ENCODE results near the gene TXLNA. TPM values are rescaled to one million over a fixed set of nuclear protein-coding genes. Genes with fewer than 3 reads are reported as not detected.

The TXLNA gene
- polyA plus RNA-seq, 1 experiment = 38.5 TPM

DNA sequence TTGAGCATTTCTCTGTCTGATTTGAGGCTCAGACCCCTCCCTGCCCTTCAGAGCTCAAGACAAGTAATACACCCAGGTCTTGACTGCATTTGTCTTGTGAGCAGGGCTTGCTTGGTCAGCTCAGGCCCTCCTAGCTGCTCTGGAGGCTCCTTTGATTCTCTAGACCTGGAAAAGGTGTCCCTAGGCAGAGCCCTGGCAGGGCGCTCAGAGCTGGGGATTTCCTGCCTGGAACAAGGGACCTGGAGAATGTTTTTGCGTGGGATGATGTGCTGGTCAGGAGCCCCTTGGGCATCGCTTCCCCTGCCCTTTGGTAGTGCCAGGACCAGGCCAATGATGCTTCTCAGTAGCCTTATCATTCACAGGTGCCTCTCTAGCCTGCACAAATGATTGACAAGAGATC, 16.1 kb downstream of the TXLNA start:
- no peak for DNase-seq (ENCODE audit: low read depth)
- no peaks in the 10 kb centered on the region for H3K27me3 ChIP-seq (ENCODE audit: control insufficient read depth, insufficient read depth, low read length)
- TF ChIP-seq, protein P1, sequence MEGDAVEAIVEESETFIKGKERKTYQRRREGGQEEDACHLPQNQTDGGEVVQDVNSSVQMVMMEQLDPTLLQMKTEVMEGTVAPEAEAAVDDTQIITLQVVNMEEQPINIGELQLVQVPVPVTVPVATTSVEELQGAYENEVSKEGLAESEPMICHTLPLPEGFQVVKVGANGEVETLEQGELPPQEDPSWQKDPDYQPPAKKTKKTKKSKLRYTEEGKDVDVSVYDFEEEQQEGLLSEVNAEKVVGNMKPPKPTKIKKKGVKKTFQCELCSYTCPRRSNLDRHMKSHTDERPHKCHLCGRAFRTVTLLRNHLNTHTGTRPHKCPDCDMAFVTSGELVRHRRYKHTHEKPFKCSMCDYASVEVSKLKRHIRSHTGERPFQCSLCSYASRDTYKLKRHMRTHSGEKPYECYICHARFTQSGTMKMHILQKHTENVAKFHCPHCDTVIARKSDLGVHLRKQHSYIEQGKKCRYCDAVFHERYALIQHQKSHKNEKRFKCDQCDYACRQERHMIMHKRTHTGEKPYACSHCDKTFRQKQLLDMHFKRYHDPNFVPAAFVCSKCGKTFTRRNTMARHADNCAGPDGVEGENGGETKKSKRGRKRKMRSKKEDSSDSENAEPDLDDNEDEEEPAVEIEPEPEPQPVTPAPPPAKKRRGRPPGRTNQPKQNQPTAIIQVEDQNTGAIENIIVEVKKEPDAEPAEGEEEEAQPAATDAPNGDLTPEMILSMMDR (IDR thresholded peaks at IDR 0.05; ENCODE audit: insufficient read depth, low read depth, low read length) = no peak
- peaks cover 53% of the 10 kb centered on the region for H3K36me3 ChIP-seq (ENCODE audit: control insufficient read depth, insufficient read depth, low read length)
- H3K4me3 ChIP-seq (ENCODE audit: low read depth, low read length) = no peak overlapping the region
- ChIA-PET CTCF (interaction anchor here (1.4 kb wide), 1 partner anchor 87 kb away, joined by 4 read pairs; no protein-coding TSS in a partner anchor), POLR2A (no interaction called here)

DNA sequence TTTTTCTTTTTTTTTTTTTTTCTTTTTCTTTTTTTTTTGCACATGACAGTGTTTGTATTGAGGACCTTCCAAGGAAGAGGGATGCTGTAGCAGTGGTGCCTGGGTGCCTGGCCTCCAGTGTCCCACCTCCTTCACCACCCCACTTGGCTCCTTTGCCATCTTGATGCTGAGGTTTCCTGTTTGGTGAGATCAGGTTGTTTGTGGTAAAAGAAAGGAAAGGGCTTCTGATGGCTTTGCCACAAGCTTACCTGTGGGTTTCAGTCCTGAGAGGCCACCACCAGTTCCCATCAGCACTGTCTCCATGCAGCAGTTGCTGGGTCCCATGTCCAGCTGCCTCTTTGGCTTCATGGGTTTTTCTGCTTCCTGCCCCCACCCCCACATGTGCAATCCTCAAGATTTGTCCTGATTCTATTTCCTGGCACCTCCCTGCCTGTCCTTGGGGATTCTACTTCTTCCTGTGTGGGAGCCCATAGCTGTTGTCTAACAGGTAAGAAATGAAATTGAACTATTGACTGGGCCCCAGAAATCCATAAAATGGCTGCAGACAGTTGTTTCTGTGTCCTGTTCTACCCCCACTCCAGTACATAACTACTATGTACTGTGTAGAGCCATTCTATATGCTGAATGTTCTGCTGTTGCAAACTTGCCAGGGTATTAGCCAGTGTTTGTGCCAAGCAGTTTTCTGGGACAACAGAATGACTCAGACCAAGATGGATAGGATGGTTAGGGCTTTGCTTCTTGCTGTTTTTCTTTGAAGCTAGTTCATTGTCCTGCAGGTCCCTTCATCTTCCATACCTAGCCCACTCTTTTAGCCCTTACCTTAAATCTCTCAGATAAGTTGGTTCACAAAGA, 16.7 kb downstream of the TXLNA start:
- H3K27me3 ChIP-seq (ENCODE audit: control insufficient read depth, insufficient read depth, low read length) = no peaks in the 10 kb centered on the region
- POLR2A ChIA-PET = no interaction called here
- H3K36me3 ChIP-seq (ENCODE audit: control insufficient read depth, insufficient read depth, low read length) = peaks cover 49% of the 10 kb centered on the region
- CTCF ChIA-PET = no interaction called here
- H3K4me3 ChIP-seq (ENCODE audit: low read depth, low read length) = no peak overlapping the region
- no peak for DNase-seq (ENCODE audit: low read depth)
- TF ChIP-seq, protein P1 (IDR thresholded peaks at IDR 0.05; ENCODE audit: insufficient read depth, low read depth, low read length) = no peak

DNA sequence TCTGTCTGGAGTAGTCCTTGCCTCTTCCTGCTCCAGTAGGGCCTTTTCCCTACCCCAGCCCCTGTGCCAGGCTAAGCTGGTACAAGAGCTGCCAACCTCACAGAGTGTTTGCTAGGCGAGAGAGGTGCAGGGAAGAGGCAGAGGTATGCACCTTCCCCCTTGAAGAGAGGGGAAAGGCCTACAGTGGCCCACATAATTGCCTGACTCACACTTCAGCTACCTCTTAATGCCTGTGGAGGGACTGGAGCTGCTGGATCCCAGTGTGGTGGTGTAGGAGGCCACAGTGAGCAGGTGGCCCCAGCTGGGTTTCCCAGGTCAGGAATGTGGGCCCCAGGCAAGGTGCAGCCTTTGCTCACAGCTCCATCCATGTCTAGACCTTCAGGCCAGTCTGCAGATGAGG, 17.6 kb downstream of the TXLNA start:
- TF ChIP-seq, protein P1 (IDR thresholded peaks at IDR 0.05; ENCODE audit: insufficient read depth, low read depth, low read length) = no peak
- Histone ChIP-seq H3K27me3 (ENCODE audit: control insufficient read depth, insufficient read depth, low read length) (no peaks in the 10 kb centered on the region), H3K4me3 (ENCODE audit: low read depth, low read length) (no peak overlapping the region), H3K36me3 (ENCODE audit: control insufficient read depth, insufficient read depth, low read length) (peaks cover 40% of the 10 kb centered on the region)
- POLR2A ChIA-PET = no interaction called here
- no peak for DNase-seq (ENCODE audit: low read depth)
- CTCF ChIA-PET = interaction anchor here (0.6 to 1.6 kb wide), 3 partner anchors 18 to 420 kb away, joined by 3 to 6 read pairs (median 3); partner anchors contain the start of gene KPNA6

DNA sequence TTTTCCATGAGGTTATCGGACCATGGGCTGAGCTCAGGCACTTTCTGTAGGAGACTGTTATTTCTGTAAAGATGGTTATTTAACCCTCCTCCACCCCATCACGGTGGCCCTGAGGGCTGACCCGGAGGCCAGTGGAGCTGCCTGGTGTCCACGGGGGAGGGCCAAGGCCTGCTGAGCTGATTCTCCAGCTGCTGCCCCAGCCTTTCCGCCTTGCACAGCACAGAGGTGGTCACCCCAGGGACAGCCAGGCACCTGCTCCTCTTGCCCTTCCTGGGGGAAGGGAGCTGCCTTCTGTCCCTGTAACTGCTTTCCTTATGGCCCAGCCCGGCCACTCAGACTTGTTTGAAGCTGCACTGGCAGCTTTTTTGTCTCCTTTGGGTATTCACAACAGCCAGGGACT, 18.4 kb downstream of the TXLNA start:
- H3K36me3 ChIP-seq (ENCODE audit: control insufficient read depth, insufficient read depth, low read length) = peaks cover 35% of the 10 kb centered on the region
- no peak overlapping the region for H3K4me3 ChIP-seq (ENCODE audit: low read depth, low read length)
- no peak for DNase-seq (ENCODE audit: low read depth)
- no peaks in the 10 kb centered on the region for H3K27me3 ChIP-seq (ENCODE audit: control insufficient read depth, insufficient read depth, low read length)
- ChIA-PET CTCF (interaction anchor here (0.6 to 1.6 kb wide), 6 partner anchors 17 to 421 kb away, joined by 3 to 6 read pairs (median 3); partner anchors contain the start of gene KPNA6), POLR2A (interaction anchor here (0.7 kb wide), 1 partner anchor 18 kb away, joined by 3 read pairs; no protein-coding TSS in a partner anchor)
- TF ChIP-seq, protein P1 (IDR thresholded peaks at IDR 0.05; ENCODE audit: insufficient read depth, low read depth, low read length) = no peak

DNA sequence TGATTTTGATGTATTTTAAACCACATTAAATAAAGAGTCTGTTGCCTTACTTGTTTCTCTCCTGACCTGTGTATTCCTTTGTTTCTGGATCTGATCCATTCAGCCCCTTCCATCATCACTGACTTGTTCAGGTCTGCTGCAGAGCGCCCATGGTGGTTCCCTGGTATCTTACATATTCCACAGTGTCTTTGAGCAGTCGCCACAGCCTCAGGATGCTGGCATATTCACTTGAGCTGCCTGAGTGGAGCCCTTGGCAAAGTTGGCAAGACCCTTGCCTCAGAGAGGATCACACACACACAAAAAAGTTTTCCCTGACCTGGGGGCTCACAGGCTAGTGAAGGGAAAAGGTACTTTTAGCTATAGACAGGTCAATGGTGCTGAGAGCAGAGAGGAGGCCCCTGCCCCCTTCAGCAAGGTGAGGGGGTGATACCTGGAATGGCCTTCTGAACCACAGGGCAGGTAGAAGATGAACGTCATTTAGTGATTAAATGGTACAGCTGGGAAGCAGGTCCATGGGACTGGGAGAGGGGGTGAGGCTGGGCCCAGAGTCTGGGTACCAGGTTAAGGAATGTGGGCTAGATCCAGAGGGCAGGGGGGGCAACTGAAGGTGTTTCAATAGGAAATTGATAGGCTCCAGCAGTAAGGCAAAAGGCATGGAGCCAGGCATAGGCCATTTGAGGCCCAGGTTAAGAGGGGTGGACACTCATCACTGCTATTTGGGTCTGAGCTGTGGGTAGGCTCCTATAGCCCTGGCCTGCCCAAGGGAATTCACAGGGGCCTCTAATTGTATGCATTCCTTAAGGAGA, 19.0 kb downstream of the TXLNA start:
- POLR2A ChIA-PET = interaction anchor here (0.7 kb wide), 1 partner anchor 18 kb away, joined by 3 read pairs; no protein-coding TSS in a partner anchor
- peaks cover 32% of the 10 kb centered on the region for H3K36me3 ChIP-seq (ENCODE audit: control insufficient read depth, insufficient read depth, low read length)
- TF ChIP-seq, protein P1 (IDR thresholded peaks at IDR 0.05; ENCODE audit: insufficient read depth, low read depth, low read length) = no peak
- DNase-seq (ENCODE audit: low read depth) = no peak
- CTCF ChIA-PET = interaction anchor here (0.6 to 1.6 kb wide), 6 partner anchors 17 to 215 kb away, joined by 3 to 6 read pairs (median 3); partner anchors contain the start of gene KPNA6
- no peak overlapping the region for H3K4me3 ChIP-seq (ENCODE audit: low read depth, low read length)
- H3K27me3 ChIP-seq (ENCODE audit: control insufficient read depth, insufficient read depth, low read length) = no peaks in the 10 kb centered on the region

Data from BJ (cell line).